ENCODE results near the gene NRG3.

Gene NRG3

GRCh38 chr10:82496114-82496513 is 621.1 kb downstream of the NRG3 start:
- ATAC-seq: no peak

- no peak for ATAC-seq
These were observed 622.4 kb downstream of the NRG3 start for GRCh38 chr10:82497439-82497838.

- ATAC-seq: no peak
These were observed 624.0 kb downstream of the NRG3 start for GRCh38 chr10:82498976-82499375.

- no peak for ATAC-seq
These were observed 630.0 kb downstream of the NRG3 start for GRCh38 chr10:82505009-82505408.

GRCh38 chr10:82506680-82507376 is 631.8 kb downstream of the NRG3 start:
- no peak for ATAC-seq

GRCh38 chr10:82515256-82515655 is 640.3 kb downstream of the NRG3 start:
- ATAC-seq: no peak

- ATAC-seq: no peak
These were observed 654.1 kb downstream of the NRG3 start for GRCh38 chr10:82529062-82529461.

- ATAC-seq: no peak
These were observed 660.5 kb downstream of the NRG3 start for GRCh38 chr10:82535457-82535856.

- ATAC-seq: no peak
These were observed 661.7 kb downstream of the NRG3 start for GRCh38 chr10:82536668-82537067.

- no peak for ATAC-seq
These were observed 663.3 kb downstream of the NRG3 start for GRCh38 chr10:82538272-82538671.

GRCh38 chr10:82543631-82544030 is 668.6 kb downstream of the NRG3 start:
- no peak for ATAC-seq

GRCh38 chr10:82544377-82544776 is 669.4 kb downstream of the NRG3 start:
- ATAC-seq: no peak

GRCh38 chr10:82551506-82551905 is 676.5 kb downstream of the NRG3 start:
- no peak for ATAC-seq

GRCh38 chr10:82552267-82552666 is 677.3 kb downstream of the NRG3 start:
- no peak for ATAC-seq

GRCh38 chr10:82554381-82554780 is 679.4 kb downstream of the NRG3 start:
- no peak for ATAC-seq

- no peak for ATAC-seq
These were observed 683.1 kb downstream of the NRG3 start for GRCh38 chr10:82558014-82558607.

GRCh38 chr10:82564353-82565196 is 689.6 kb downstream of the NRG3 start:
- no peak for ATAC-seq

- no peak for ATAC-seq
These were observed 690.2 kb downstream of the NRG3 start for GRCh38 chr10:82565197-82565575.

GRCh38 chr10:82572744-82573143 is 697.8 kb downstream of the NRG3 start:
- no peak for ATAC-seq

- ATAC-seq: no peak
These were observed 699.1 kb downstream of the NRG3 start for GRCh38 chr10:82574081-82574480.

GRCh38 chr10:82575318-82575717 is 700.3 kb downstream of the NRG3 start:
- ATAC-seq: no peak

GRCh38 chr10:82576093-82576492 is 701.1 kb downstream of the NRG3 start:
- ATAC-seq: no peak

GRCh38 chr10:82581940-82582339 is 706.9 kb downstream of the NRG3 start:
- ATAC-seq: no peak

- ATAC-seq: no peak
These were observed 716.4 kb downstream of the NRG3 start for GRCh38 chr10:82591421-82591820.

All from activated CD4-positive, CD25-positive, alpha-beta regulatory T cell treated with anti-CD3 and anti-CD28 coated beads, Interleukin-2, amount 50 U/mL, for 24 hours (primary cell).